Right atrium auricular region (tissue), 2 donors: ENCODE results near the gene CFAP251. TPM values are rescaled to one million over a fixed set of nuclear protein-coding genes. Genes with fewer than 3 reads are reported as not detected.

Experiments
- DNase-seq: peaks from one replicate; pipeline ENCODE4 v3.0.0-alpha.2; 2019; ENCODE audit warnings: low spot score
- H3K27ac ChIP-seq, 2 donors: fragments of 200-600 bp; sonication (generic); 1 replicate in 1 of 2; 2 replicates in 1 of 2; pipeline ENCODE4 v1.5.1; 2016 to 2019
- H3K27me3 ChIP-seq, 2 donors: fragments of 200-600 bp; sonication (generic); one replicate each; pipeline versions ENCODE4 v1.5.1 to v1.6.0; 2017 to 2019
- H3K36me3 ChIP-seq: fragments of 200-600 bp; sonication (generic); one replicate; pipeline ENCODE4 v1.5.1; 2016
- H3K4me1 ChIP-seq, 2 donors: fragments of 200-600 bp; sonication (generic); one replicate each; pipeline versions ENCODE4 v1.5.1 to v1.6.0; 2017 to 2019
- H3K4me3 ChIP-seq, 2 donors: fragments of 200-600 bp; sonication (generic); 1 replicate in 1 of 2; 2 replicates in 1 of 2; pipeline ENCODE4 v1.5.1; 2017 to 2019; ENCODE audit warnings: mild to moderate bottlenecking in 1 of 2, moderate library complexity in 1 of 2
- H3K9me3 ChIP-seq, 2 donors: fragments of 200-600 bp; sonication (generic); one replicate each; pipeline ENCODE4 v1.5.1; 2019
- total RNA-seq, 2 donors: library from RNA; depleted of rRNA; stranded (reverse); fragments of >200 nt; gene quantifications; one replicate each; pipeline ENCODE4 v1.1.0, GENCODE V29; 2016
- TF ChIP-seq, protein P1 (sequence below), 2 donors: fragments of 200-600 bp; sonication (generic); IDR thresholded peaks; one replicate each; pipeline ENCODE4 v1.5.1; 2019; ENCODE audit warnings: antibody characterized with exemption in 2 of 2

The CFAP251 gene
- total RNA-seq, 2 donors from 2014 or later: 1.0 to 2.2 TPM

DNA sequence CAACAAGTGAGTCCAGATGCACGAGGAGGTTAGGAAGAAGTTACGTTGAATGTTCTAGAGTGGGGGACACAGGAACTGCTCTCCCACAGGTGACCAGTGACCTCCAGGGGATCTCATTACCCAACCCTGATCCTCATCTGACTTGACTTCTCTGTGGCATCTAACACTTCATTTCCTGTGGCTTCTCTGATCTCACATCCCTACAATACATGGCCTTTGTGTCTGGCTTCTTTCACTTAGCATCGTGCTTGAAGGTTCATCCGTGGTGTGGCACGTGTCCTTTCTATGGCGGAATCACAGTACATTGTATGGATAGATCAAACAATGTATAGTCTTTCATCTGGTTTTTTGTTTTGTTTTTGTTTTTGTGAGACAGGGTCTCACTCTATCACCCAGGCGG is 19.3 kb downstream of the CFAP251 start:
- H3K9me3 ChIP-seq: no peaks in the 10 kb centered on the region
- TF ChIP-seq, protein P1, sequence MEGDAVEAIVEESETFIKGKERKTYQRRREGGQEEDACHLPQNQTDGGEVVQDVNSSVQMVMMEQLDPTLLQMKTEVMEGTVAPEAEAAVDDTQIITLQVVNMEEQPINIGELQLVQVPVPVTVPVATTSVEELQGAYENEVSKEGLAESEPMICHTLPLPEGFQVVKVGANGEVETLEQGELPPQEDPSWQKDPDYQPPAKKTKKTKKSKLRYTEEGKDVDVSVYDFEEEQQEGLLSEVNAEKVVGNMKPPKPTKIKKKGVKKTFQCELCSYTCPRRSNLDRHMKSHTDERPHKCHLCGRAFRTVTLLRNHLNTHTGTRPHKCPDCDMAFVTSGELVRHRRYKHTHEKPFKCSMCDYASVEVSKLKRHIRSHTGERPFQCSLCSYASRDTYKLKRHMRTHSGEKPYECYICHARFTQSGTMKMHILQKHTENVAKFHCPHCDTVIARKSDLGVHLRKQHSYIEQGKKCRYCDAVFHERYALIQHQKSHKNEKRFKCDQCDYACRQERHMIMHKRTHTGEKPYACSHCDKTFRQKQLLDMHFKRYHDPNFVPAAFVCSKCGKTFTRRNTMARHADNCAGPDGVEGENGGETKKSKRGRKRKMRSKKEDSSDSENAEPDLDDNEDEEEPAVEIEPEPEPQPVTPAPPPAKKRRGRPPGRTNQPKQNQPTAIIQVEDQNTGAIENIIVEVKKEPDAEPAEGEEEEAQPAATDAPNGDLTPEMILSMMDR (IDR thresholded peaks at IDR 0.05): no peak
- no peak overlapping the region for H3K27ac ChIP-seq
- peaks cover 6% of the 10 kb centered on the region for H3K36me3 ChIP-seq
- no peak overlapping the region for H3K4me3 ChIP-seq
- no peaks in the 10 kb centered on the region for H3K27me3 ChIP-seq
- H3K4me1 ChIP-seq: no peaks in the 10 kb centered on the region
- DNase-seq: no peak

DNA sequence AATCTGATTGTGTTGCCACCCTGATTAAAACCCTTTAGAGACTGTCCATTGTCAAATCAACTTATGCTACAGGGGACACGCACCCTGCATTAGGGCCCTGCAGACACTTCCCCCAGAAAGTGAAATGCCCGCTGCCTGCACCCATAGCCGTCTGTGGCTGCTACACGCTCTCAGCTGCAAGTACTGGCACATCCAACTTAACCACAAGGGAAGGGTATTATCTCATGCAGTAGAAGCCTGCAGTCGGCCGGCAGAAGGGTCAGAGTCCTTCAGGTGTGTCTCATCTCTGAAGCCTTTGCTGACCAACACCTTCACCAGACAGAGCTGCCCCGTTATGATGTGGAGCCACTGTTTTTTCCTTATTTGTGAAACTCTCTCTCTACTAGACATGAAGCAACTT is 20.8 kb downstream of the CFAP251 start:
- Histone ChIP-seq H3K36me3 (peaks cover 6% of the 10 kb centered on the region), H3K9me3 (no peaks in the 10 kb centered on the region), H3K4me1 (no peaks in the 10 kb centered on the region), H3K27me3 (no peaks in the 10 kb centered on the region), H3K4me3 (no peak overlapping the region), H3K27ac (no peak overlapping the region)
- no peak for DNase-seq
- TF ChIP-seq, protein P1 (IDR thresholded peaks at IDR 0.05): no peak

DNA sequence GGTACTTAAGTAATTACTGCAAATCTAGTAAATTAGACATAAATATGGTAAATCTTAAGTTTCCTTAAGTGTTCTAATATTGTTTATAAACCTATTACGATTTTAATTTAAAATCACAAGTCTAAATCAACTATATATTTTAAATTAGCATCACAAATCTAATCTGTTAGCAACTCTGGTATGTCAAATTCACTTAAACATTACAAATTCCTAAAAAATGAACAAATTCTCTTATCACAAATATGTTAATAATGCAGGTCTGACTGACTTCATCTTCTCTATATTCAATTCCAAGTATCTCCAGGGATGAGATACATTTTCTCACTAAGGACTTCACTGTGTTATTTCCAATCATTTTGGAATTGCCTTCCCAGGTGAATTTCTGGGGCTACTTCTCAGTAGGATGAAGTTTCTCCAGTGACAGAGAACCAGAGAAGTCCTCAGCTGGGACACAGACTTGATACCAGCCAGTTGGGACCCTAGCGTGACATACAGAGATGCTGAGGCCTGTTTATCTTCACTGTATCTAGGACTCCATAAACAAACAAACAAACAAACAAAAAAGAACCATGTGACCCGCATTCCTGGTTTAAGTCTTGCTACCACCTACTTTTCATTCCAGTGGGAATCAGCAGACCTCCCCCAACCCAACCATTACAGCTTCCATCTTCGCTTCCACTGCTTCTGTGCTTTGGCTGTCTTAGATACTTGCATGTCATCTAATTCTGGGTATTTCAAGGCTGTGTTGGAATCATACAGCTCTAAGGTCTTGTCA is 21.8 kb downstream of the CFAP251 start:
- Histone ChIP-seq H3K27ac (no peak overlapping the region), H3K4me1 (no peaks in the 10 kb centered on the region), H3K4me3 (no peak overlapping the region), H3K9me3 (no peaks in the 10 kb centered on the region), H3K36me3 (peaks cover 6% of the 10 kb centered on the region), H3K27me3 (no peaks in the 10 kb centered on the region)
- TF ChIP-seq, protein P1 (IDR thresholded peaks at IDR 0.05): no peak
- no peak for DNase-seq

DNA sequence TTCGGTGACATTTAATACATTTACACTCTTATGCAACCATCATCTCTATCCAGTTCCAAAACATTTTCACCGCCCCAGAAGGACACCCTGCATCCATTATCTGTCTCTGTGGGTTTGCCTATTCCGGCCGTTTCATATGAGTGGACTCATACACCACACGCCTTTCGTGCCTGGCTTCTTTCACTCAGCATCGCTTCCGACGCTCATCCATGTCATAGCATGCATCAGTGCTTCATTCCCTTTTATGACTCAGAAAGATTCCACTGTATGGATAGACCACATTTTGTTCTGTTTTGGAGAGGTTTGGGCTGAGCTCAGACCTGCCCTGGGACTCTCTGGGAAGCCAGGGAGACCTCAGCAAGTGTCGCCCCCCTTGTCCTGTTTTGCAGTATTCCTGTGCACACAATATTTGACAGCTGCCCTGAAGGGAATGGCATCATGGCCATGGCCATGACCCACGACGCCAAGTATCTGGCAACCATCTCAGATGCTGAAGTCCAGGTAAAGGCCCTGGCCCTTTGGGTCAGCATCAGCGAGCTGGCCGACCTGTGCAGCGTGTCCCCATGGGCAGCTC is 23.8 kb downstream of the CFAP251 start:
- TF ChIP-seq, protein P1 (IDR thresholded peaks at IDR 0.05): no peak
- Histone ChIP-seq H3K27me3 (no peaks in the 10 kb centered on the region), H3K27ac (no peak overlapping the region), H3K9me3 (no peaks in the 10 kb centered on the region), H3K36me3 (peaks cover under 1% of the 10 kb centered on the region), H3K4me3 (no peak overlapping the region), H3K4me1 (no peaks in the 10 kb centered on the region)
- no peak for DNase-seq

DNA sequence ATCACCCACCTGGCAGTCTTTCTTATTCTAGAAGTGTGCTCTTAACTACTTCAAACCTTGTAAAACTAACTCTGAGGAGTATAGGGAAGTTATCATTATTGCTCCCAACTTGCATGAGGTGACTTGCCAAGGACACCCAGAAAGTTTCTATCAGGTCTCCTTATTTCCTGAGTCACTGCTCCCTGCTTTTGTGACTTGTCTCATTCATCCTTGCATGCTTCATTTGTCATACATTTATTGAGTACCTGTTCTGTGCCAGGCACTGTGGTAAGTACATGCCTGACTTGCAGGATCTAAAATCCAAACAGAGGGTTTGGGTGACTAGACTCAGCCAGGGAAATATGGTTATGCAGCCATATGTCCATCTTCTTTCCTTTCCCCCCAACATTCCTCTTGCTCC is 25.5 kb downstream of the CFAP251 start:
- H3K4me3 ChIP-seq: no peak overlapping the region
- DNase-seq: no peak
- TF ChIP-seq, protein P1 (IDR thresholded peaks at IDR 0.05): no peak

More for the DNA sequence above, 25.5 kb downstream of the CFAP251 start:
- Histone ChIP-seq H3K4me1 (no peaks in the 10 kb centered on the region), H3K9me3 (no peaks in the 10 kb centered on the region), H3K27ac (no peak overlapping the region), H3K36me3 (no peaks in the 10 kb centered on the region), H3K27me3 (no peaks in the 10 kb centered on the region)
